Measurements from ENCODE around the gene SNRNP25. TPM values are rescaled to one million over a fixed set of nuclear protein-coding genes. Genes with fewer than 3 reads are reported as not detected.

SNRNP25 gene
- total RNA-seq, 4 donors from 2014 or later, result 22.0 to 33.6 (median 25.7) TPM

DNA sequence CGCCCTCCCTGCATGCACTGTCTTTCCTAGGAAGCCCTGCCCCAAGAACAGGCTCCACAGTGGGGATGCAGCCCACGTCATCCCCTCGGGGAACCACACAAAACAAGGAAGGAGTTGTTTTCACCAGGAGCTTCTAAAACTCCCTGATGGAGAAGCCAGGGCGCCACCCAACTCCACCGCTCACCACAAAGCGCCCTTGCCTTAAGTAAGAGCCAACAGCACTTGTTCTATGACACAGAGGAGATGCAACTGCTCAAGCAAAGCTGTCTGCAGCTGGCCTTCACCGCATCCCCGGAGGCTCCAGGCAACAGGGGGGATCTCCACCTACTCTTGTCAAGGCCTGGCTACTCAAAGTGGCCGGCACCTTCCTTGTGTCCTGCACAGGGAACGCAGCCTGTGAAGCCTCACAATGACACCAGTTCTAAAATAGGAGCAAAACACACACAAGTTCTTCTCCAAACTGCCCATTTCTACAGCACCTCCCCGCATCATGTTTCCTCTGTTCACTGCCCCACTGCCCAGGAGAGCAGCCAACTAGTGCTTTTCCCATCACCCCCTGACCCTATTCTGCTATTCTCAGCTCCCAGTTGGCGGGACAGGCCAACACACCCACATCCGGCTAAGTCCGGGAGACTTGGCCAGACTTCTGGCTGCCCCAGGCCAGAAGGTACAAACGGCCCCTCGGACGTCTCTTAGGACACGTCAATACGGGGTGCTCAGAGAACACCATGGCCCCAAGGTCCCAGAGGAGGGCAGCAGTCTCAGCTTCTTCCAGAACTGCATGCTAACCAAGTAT is 48.6 kb downstream of the SNRNP25 start:
- intact Hi-C loops (cut with DNase I), result no loop called here
- peaks cover 18 to 35% (median 33%) of the 10 kb centered on the region in 4 donors for H3K4me1 ChIP-seq
- peaks cover 12 to 52% (median 41%) of the 10 kb centered on the region in 4 donors for H3K36me3 ChIP-seq
- WGBS, result 71% methylated on average over 13 of the region's 19 CpGs
- no peak for DNase-seq (ENCODE audit: extremely low spot score)
- H3K27ac ChIP-seq (replicated peaks in 1 of 4), result peak overlapping the region; percentile 53 to 74 (median 60)
- H3K9me3 ChIP-seq, result no peaks in the 10 kb centered on the region
- TF ChIP-seq EP300 (IDR thresholded peaks at IDR 0.05) (no peak), POLR2A (IDR thresholded peaks at IDR 0.05; ENCODE audit: low read depth) (no peak), POLR2AphosphoS5 (IDR thresholded peaks at IDR 0.05) (peak; percentile 7 to 19)
- TF ChIP-seq, protein P1, sequence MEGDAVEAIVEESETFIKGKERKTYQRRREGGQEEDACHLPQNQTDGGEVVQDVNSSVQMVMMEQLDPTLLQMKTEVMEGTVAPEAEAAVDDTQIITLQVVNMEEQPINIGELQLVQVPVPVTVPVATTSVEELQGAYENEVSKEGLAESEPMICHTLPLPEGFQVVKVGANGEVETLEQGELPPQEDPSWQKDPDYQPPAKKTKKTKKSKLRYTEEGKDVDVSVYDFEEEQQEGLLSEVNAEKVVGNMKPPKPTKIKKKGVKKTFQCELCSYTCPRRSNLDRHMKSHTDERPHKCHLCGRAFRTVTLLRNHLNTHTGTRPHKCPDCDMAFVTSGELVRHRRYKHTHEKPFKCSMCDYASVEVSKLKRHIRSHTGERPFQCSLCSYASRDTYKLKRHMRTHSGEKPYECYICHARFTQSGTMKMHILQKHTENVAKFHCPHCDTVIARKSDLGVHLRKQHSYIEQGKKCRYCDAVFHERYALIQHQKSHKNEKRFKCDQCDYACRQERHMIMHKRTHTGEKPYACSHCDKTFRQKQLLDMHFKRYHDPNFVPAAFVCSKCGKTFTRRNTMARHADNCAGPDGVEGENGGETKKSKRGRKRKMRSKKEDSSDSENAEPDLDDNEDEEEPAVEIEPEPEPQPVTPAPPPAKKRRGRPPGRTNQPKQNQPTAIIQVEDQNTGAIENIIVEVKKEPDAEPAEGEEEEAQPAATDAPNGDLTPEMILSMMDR (IDR thresholded peaks at IDR 0.05), result no peak
- H3K4me3 ChIP-seq, result no peak overlapping the region
- no peaks in the 10 kb centered on the region for H3K27me3 ChIP-seq

DNA sequence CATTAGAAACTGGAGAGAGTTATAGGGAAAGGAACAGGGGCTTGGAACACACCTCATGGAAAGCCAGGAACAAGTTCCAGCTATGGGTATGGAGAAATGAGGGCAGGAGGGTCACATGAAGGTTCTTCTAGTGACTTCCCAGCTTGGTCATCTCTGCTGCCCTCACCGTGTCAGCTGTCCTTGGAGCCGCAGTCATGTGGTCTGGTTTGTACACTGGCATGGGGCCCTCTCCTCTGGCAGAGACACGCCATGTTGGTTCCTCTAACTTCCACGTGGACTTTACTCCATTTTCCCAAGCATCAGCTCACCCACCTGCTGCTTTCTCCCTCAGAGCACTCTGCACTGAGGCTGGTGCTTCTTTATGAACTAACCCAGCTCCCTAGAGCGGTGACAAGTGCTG is 50.7 kb downstream of the SNRNP25 start:
- no peak for TF ChIP-seq POLR2AphosphoS5 (IDR thresholded peaks at IDR 0.05)
- no peak for TF ChIP-seq POLR2A (IDR thresholded peaks at IDR 0.05; ENCODE audit: low read depth)
- no peak for TF ChIP-seq EP300 (IDR thresholded peaks at IDR 0.05)
- TF ChIP-seq, protein P1 (IDR thresholded peaks at IDR 0.05), result no peak
- 85% methylated on average over 5 of the region's 5 CpGs for WGBS
- Histone ChIP-seq H3K27me3 (no peaks in the 10 kb centered on the region), H3K4me3 (no peak overlapping the region), H3K36me3 (peaks cover 11 to 50% (median 30%) of the 10 kb centered on the region in 4 donors), H3K27ac (replicated peaks in 1 of 4) (no peak overlapping the region), H3K9me3 (no peaks in the 10 kb centered on the region), H3K4me1 (peaks cover 17 to 30% (median 26%) of the 10 kb centered on the region in 4 donors)
- intact Hi-C loops (cut with DNase I), result no loop called here
- DNase-seq (ENCODE audit: extremely low spot score), result no peak

DNA sequence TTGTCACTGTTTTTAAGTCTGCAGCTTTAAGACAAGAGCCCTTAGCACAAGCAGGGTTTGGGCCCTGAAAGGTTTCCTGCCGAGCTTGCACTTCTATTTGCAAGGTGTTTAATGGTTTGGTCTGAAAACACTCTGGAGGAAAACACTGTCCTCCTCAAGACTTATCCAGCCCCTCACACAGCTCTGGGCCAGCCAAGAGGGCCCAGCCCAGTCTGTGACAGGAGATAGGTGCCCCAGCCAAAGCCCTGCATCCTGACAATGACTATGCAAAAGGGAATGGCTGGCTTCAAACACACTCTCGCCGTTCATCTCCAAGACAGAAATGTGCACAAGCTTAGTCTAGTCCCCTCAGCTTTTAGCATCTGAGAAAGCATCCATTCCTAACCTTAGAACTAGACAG is 51.3 kb downstream of the SNRNP25 start:
- intact Hi-C loops (cut with DNase I), result no loop called here
- DNase-seq (ENCODE audit: extremely low spot score), result no peak
- TF ChIP-seq EP300 (IDR thresholded peaks at IDR 0.05), result no peak
- TF ChIP-seq POLR2AphosphoS5 (IDR thresholded peaks at IDR 0.05), result no peak
- TF ChIP-seq POLR2A (IDR thresholded peaks at IDR 0.05; ENCODE audit: low read depth), result no peak
- TF ChIP-seq, protein P1 (IDR thresholded peaks at IDR 0.05), result no peak
- Histone ChIP-seq H3K27ac (replicated peaks in 1 of 4) (no peak overlapping the region), H3K4me3 (no peak overlapping the region), H3K9me3 (no peaks in the 10 kb centered on the region), H3K4me1 (peaks cover 17 to 30% (median 26%) of the 10 kb centered on the region in 4 donors), H3K27me3 (no peaks in the 10 kb centered on the region), H3K36me3 (peaks cover 15 to 56% (median 32%) of the 10 kb centered on the region in 4 donors)
- WGBS, result 72% methylated on average over 3 of the region's 3 CpGs

DNA sequence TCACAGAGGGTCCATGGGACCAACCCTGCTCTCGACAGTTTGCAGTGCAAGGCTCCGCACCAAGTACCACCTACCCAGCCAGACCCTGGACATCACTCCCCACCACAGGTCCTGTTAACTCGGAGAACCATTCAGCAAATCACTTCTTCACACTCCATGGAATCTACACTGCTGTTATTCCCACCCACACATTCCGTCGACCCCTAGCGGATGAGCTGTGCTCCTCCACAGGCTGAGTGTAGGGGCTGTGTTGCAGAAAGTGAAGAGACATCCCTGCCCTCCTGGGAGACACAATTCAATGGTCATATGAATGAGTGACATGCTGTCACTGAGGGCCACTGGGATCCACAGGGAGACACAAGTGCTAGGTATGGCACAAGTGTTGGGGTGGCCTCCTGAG is 51.9 kb downstream of the SNRNP25 start:
- Histone ChIP-seq H3K27ac (replicated peaks in 1 of 4) (no peak overlapping the region), H3K9me3 (no peaks in the 10 kb centered on the region), H3K4me1 (peaks cover 17 to 30% (median 26%) of the 10 kb centered on the region in 4 donors), H3K27me3 (no peaks in the 10 kb centered on the region), H3K36me3 (peaks cover 19 to 58% (median 35%) of the 10 kb centered on the region in 4 donors), H3K4me3 (no peak overlapping the region)
- intact Hi-C loops (cut with DNase I), result no loop called here
- 94% methylated on average over 6 of the region's 6 CpGs for WGBS
- TF ChIP-seq EP300 (IDR thresholded peaks at IDR 0.05) (no peak), POLR2A (IDR thresholded peaks at IDR 0.05; ENCODE audit: low read depth) (no peak), POLR2AphosphoS5 (IDR thresholded peaks at IDR 0.05) (no peak)
- TF ChIP-seq, protein P1 (IDR thresholded peaks at IDR 0.05), result no peak
- no peak for DNase-seq (ENCODE audit: extremely low spot score)

Measured in esophagus muscularis mucosa (tissue), 4 donors.